ENCODE data around the gene FAM78A. TPM values are rescaled to one million over a fixed set of nuclear protein-coding genes. Genes with fewer than 3 reads are reported as not detected.

Gene FAM78A
- total RNA-seq, 1 donor from 2014 or later: 1.9 TPM

DNA sequence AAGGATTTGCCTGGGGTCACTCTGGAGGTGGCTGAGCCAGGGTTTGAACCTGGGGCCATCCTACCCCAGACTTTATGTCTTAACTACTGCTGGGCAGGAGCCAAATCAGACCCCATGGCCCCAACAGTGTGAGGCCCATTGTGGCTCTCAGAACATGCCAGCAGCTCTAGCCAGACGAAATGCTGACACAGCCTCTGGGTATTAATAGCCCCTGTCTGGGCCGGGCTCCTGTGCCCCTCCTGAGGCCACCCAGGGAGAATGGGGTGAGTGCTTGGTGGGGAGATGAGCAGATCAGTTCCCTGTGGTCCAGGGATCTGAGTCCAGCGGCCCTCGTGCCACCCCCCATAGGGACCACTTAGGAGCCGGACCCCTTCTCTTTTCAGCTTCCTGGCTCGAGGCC, 11.0 kb upstream of the FAM78A start:
- DNase-seq (ENCODE audit: low read depth): no peak
- no peak overlapping the region for H3K4me3 ChIP-seq (ENCODE audit: low read depth, low read length)
- H3K27me3 ChIP-seq (ENCODE audit: control insufficient read depth, insufficient read depth, low read length): peaks cover 18% of the 10 kb centered on the region
- TF ChIP-seq, protein P1, sequence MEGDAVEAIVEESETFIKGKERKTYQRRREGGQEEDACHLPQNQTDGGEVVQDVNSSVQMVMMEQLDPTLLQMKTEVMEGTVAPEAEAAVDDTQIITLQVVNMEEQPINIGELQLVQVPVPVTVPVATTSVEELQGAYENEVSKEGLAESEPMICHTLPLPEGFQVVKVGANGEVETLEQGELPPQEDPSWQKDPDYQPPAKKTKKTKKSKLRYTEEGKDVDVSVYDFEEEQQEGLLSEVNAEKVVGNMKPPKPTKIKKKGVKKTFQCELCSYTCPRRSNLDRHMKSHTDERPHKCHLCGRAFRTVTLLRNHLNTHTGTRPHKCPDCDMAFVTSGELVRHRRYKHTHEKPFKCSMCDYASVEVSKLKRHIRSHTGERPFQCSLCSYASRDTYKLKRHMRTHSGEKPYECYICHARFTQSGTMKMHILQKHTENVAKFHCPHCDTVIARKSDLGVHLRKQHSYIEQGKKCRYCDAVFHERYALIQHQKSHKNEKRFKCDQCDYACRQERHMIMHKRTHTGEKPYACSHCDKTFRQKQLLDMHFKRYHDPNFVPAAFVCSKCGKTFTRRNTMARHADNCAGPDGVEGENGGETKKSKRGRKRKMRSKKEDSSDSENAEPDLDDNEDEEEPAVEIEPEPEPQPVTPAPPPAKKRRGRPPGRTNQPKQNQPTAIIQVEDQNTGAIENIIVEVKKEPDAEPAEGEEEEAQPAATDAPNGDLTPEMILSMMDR (IDR thresholded peaks at IDR 0.05; ENCODE audit: insufficient read depth, low read length, poor library complexity, severe bottlenecking): no peak
- no peaks in the 10 kb centered on the region for H3K36me3 ChIP-seq (ENCODE audit: control insufficient read depth, insufficient read depth, low read length)

DNA sequence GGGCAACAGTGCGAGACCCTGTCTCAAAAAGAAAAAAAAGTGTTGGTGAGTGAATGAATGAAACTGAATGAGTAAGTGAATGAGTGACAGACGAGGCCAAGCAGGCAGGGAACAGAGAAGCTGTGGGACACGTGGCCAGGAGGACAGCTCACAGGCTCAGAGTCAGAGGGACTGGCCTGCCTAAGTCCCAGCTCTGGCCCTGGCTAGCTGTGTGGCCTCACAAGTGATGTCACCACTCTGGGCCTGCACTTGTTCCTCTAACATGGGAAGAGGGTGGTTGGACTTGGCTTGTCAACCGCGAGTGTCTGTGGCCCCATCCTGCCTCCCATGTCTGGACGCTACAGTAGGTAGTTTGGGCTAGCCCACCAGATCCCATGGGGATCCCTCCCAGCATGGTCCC, 8.5 kb upstream of the FAM78A start:
- TF ChIP-seq, protein P1 (IDR thresholded peaks at IDR 0.05; ENCODE audit: insufficient read depth, low read length, poor library complexity, severe bottlenecking): no peak
- no peak for DNase-seq (ENCODE audit: low read depth)
- Histone ChIP-seq H3K4me3 (ENCODE audit: low read depth, low read length) (no peak overlapping the region), H3K27me3 (ENCODE audit: control insufficient read depth, insufficient read depth, low read length) (peaks cover 36% of the 10 kb centered on the region), H3K36me3 (ENCODE audit: control insufficient read depth, insufficient read depth, low read length) (no peaks in the 10 kb centered on the region)

DNA sequence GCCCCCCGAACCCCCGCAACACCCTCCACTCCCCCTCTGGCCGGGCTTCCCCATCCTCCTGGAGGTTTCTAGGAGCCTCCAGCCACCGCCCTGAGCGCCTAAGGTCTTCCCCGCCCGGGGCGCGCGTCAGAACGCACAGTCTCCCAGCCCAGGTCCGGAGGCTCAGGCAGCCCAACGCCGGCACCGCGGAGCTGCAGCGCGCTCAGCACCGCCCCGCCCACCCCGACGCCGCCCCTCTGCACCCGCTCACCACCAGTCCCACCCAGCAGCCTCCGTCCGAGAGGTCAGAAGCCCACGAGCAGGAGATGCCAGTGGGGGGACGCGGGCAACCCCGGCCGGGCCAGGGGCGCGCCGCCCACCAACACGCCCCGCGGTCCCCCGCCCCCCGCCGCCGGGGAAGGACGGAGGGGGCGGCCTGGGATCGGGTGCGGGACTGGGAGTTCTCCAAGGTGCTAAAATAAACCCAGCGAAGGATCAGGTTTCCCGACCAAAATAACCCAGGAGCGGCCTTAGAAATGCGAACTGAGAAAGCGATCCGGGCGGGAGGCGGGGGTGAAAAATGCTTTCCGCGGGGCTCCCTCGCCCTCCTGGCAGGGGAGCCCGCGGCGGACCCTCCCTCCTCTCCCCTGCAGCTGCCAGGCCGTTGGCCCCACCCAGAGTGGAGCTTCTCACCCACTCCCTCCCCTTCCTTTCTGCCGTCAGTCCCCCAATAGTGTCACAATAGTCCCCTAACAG, 6.5 kb upstream of the FAM78A start:
- TF ChIP-seq, protein P1 (IDR thresholded peaks at IDR 0.05; ENCODE audit: insufficient read depth, low read length, poor library complexity, severe bottlenecking): no peak
- H3K4me3 ChIP-seq (ENCODE audit: low read depth, low read length): no peak overlapping the region
- peaks cover 43% of the 10 kb centered on the region for H3K27me3 ChIP-seq (ENCODE audit: control insufficient read depth, insufficient read depth, low read length)
- DNase-seq (ENCODE audit: low read depth): no peak
- no peaks in the 10 kb centered on the region for H3K36me3 ChIP-seq (ENCODE audit: control insufficient read depth, insufficient read depth, low read length)

DNA sequence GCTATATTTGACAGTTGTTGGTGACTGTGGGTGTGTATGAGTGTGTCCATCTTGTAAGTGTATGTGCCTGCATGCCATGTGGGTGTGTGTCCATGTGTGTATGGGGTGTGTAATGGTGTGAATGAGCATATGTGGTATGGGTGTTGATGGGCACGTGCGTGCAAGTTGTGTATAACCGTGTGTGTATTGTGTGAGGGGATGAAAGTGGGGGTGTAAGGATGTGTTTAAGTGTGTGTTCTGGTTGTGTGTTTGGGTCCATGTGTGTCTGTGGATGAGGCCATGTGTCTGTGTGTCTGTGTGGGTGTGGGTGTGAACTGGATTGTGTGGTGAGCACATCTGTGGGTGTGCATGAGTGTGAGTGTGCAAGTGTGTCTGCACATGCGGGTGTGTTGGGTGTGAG, 5.9 kb upstream of the FAM78A start:
- peaks cover 44% of the 10 kb centered on the region for H3K27me3 ChIP-seq (ENCODE audit: control insufficient read depth, insufficient read depth, low read length)
- no peaks in the 10 kb centered on the region for H3K36me3 ChIP-seq (ENCODE audit: control insufficient read depth, insufficient read depth, low read length)
- H3K4me3 ChIP-seq (ENCODE audit: low read depth, low read length): no peak overlapping the region
- TF ChIP-seq, protein P1 (IDR thresholded peaks at IDR 0.05; ENCODE audit: insufficient read depth, low read length, poor library complexity, severe bottlenecking): no peak
- DNase-seq (ENCODE audit: low read depth): no peak

DNA sequence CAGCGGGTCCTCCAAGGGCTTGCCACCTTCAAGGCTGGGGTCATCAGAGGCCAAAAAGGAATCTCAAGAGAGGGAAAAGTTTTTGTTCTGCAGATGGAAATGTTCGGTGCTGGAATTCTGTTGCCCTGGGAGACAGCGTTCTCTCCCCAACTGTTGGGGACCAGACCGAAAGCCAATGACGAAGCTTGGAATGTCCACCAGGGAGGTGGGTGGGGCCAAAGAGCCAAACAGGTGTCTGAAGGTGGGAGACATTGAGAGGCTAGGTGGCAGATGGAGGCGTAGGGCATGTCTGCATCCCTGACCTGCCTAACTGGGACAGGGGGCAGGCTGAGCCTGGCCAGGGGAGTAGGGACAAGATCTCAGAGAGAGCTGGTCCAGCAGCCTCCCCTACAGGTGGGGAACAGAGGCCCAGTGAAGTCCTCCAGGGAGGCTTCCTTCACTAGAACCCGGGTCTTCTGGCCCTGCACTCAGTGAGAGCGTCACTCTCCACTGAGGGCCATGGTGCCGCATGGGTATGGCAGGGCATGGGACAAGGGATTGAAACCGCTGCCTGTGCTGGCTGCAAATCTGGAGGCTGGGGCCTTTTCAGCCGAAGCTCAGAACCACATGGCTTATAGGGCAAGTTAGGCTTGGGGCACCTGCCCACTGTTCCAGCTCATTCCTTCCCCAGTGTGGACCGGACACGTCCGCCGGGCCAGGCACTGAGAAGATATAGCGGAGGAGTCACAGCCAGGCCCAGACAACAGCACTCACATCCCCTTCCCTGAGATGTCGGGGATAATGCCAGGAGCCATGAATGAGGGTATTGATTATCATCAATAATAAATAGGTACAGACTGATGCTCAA, 5.0 kb upstream of the FAM78A start:
- no peak overlapping the region for H3K4me3 ChIP-seq (ENCODE audit: low read depth, low read length)
- no peak for DNase-seq (ENCODE audit: low read depth)
- peaks cover 47% of the 10 kb centered on the region for H3K27me3 ChIP-seq (ENCODE audit: control insufficient read depth, insufficient read depth, low read length)
- H3K36me3 ChIP-seq (ENCODE audit: control insufficient read depth, insufficient read depth, low read length): no peaks in the 10 kb centered on the region
- TF ChIP-seq, protein P1 (IDR thresholded peaks at IDR 0.05; ENCODE audit: insufficient read depth, low read length, poor library complexity, severe bottlenecking): no peak

All from kidney epithelial cell (primary cell).